Upper lobe of left lung (tissue), 6 donors: ENCODE data around the gene FMN2. TPM values are rescaled to one million over a fixed set of nuclear protein-coding genes. Genes with fewer than 3 reads are reported as not detected.

ENCODE experiments used
- ATAC-seq, 2 donors: fragments of 200-7000 bp; cut with Tn5 transposase; one replicate each; pipeline ENCODE4 v1.9.1; 2022; ENCODE audit warnings: mild to moderate bottlenecking in 2 of 2, moderate library complexity in 2 of 2; ENCODE audit not compliant: low FRiP score in 2 of 2
- DNase-seq, 2 donors: peaks; one replicate each; pipeline ENCODE4 v3.0.0-alpha.2; 2019 to 2020
- H3K27ac ChIP-seq, 4 donors: fragments of 200-600 bp; sonication (generic); one replicate each; pipeline ENCODE4 v1.5.1; 2016 to 2019
- H3K27me3 ChIP-seq, 4 donors: fragments of 200-600 bp; sonication (generic); one replicate each; pipeline ENCODE4 v1.5.1; 2017 to 2019
- H3K36me3 ChIP-seq, 4 donors: fragments of 200-600 bp; sonication (generic); one replicate each; pipeline ENCODE4 v1.5.1; 2016 to 2019
- H3K4me1 ChIP-seq, 4 donors: fragments of 200-600 bp; sonication (generic); one replicate each; pipeline ENCODE4 v1.5.1; 2018 to 2019
- H3K4me3 ChIP-seq, 4 donors: fragments of 200-600 bp; sonication (generic); one replicate each; pipeline ENCODE4 v1.5.1; 2017 to 2019; ENCODE audit warnings: mild to moderate bottlenecking in 2 of 4, moderate library complexity in 1 of 4
- H3K9me3 ChIP-seq, 4 donors: fragments of 200-600 bp; sonication (generic); one replicate each; pipeline ENCODE4 v1.5.1; 2018 to 2019
- EP300 ChIP-seq, 4 donors: sonication (generic); formaldehyde crosslinking; IDR thresholded peaks; one replicate each; pipeline ENCODE4 v1.5.1; 2017; ENCODE audit warnings: antibody characterized with exemption in 4 of 4, control low read depth in 2 of 4
- POLR2A ChIP-seq, 4 donors: fragments of 450-650 bp; IDR thresholded peaks; one replicate each; pipeline ENCODE4 v1.5.1; 2016 to 2017; ENCODE audit warnings: antibody characterized with exemption in 4 of 4, mild to moderate bottlenecking in 2 of 4
- POLR2AphosphoS5 ChIP-seq, 2 donors: sonication (generic); formaldehyde crosslinking; IDR thresholded peaks; one replicate each; pipeline ENCODE4 v1.5.1; 2017; ENCODE audit warnings: antibody characterized with exemption in 2 of 2
- WGBS, 2 donors: methylation state at CpG; one replicate each; pipeline ENCODE4 v1.1.5; 2017 to 2018; 5-methylcytosine and 5-hydroxymethylcytosine counted together
- total RNA-seq, 6 donors: library from RNA; depleted of rRNA in 4 of 6; stranded (reverse); fragments of >200 nt in 4 of 6; gene quantifications; one replicate each; pipeline versions ENCODE4 v1.1.0 to v1.2.1, GENCODE V29; 2016 to 2021
- TF ChIP-seq, protein P1 (sequence below), 6 experiments: fragments of 450-650 bp in 4 of 6; fragments of 200-600 bp in 2 of 6; sonication (generic) in 2 of 6; IDR thresholded peaks; one replicate each; pipeline ENCODE4 v1.5.1; 2016 to 2019; ENCODE audit warnings: antibody characterized with exemption in 6 of 6
- donor health status: DM: no; HTN: no; CAD: no; lungs with moderate emphysema.
- donor health status: DM: no; HTN: yes; CAD: no; lungs with severe emphysema.

Gene FMN2
- total RNA-seq, 6 donors from 2014 or later, result 0.06 to 1.0 (median 0.54) TPM; not detected in 1

DNA sequence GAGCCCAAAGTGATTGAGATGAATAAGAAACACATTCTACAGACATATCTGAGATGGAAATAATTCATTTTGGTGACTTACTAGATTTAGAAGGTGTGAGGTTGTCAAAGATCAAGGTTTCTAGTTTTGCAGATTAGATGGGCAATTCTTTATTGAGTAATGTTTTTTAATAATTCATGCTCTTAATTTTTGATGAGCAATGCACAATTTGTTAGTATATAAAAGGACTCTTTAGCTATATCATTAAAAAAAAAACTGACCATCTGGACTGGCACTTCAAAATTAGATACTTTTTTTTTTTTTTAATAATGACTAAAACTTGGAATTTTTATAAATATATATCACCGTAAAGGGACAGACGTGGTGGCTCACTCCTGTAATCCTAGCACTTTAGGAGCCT is 63.9 kb downstream of the FMN2 start:
- no peak for ATAC-seq
- Histone ChIP-seq H3K36me3 (no peaks in the 10 kb centered on the region), H3K27ac (no peak overlapping the region), H3K4me3 (no peak overlapping the region), H3K27me3 (no peaks in the 10 kb centered on the region), H3K9me3 (no peaks in the 10 kb centered on the region), H3K4me1 (no peaks in the 10 kb centered on the region)
- DNase-seq, result no peak
- TF ChIP-seq POLR2A (IDR thresholded peaks at IDR 0.05), result no peak
- TF ChIP-seq, protein P1, sequence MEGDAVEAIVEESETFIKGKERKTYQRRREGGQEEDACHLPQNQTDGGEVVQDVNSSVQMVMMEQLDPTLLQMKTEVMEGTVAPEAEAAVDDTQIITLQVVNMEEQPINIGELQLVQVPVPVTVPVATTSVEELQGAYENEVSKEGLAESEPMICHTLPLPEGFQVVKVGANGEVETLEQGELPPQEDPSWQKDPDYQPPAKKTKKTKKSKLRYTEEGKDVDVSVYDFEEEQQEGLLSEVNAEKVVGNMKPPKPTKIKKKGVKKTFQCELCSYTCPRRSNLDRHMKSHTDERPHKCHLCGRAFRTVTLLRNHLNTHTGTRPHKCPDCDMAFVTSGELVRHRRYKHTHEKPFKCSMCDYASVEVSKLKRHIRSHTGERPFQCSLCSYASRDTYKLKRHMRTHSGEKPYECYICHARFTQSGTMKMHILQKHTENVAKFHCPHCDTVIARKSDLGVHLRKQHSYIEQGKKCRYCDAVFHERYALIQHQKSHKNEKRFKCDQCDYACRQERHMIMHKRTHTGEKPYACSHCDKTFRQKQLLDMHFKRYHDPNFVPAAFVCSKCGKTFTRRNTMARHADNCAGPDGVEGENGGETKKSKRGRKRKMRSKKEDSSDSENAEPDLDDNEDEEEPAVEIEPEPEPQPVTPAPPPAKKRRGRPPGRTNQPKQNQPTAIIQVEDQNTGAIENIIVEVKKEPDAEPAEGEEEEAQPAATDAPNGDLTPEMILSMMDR (IDR thresholded peaks at IDR 0.05), result no peak
- no peak for TF ChIP-seq EP300 (IDR thresholded peaks at IDR 0.05)
- TF ChIP-seq POLR2AphosphoS5 (IDR thresholded peaks at IDR 0.05), result no peak
- 90 to 93% methylated on average over 2 of the region's 2 CpGs for WGBS, 2 donors

- no peaks in the 10 kb centered on the region for H3K36me3 ChIP-seq
- no peaks in the 10 kb centered on the region for H3K27me3 ChIP-seq
- H3K27ac ChIP-seq, result no peak overlapping the region
- no peak overlapping the region for H3K4me3 ChIP-seq
- TF ChIP-seq EP300 (IDR thresholded peaks at IDR 0.05) (no peak), POLR2A (IDR thresholded peaks at IDR 0.05) (no peak), POLR2AphosphoS5 (IDR thresholded peaks at IDR 0.05) (no peak)
- TF ChIP-seq, protein P1 (IDR thresholded peaks at IDR 0.05), result no peak
- H3K4me1 ChIP-seq, result no peaks in the 10 kb centered on the region
- ATAC-seq (no peak), DNase-seq (no peak)
- peaks cover 0 to 5% (median 0%) of the 10 kb centered on the region in 4 donors for H3K9me3 ChIP-seq
Observed at GRCh38 chr1:240164742-240165141, 73.1 kb downstream of the FMN2 start.

DNA sequence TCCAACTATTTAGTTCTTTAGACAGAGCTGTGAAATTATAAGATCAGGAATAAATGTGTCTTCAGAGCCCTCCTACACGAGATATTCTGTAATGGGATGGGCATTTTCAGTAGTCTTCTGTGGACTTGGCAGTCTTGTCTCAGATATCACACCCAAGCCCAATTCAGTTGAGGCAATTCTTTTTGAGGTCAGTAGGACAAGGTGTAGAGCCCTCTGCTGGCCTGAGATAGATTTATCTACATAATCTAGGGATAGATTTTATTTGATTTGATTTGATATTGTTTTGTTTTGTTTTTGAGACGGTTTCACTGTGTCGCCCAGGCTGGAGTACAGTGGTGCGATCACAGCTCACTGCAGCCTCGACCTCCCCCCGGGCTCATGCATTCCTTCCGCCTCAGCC is 77.5 kb downstream of the FMN2 start:
- Histone ChIP-seq H3K4me3 (no peak overlapping the region), H3K36me3 (no peaks in the 10 kb centered on the region), H3K9me3 (no peaks in the 10 kb centered on the region), H3K27me3 (no peaks in the 10 kb centered on the region), H3K27ac (no peak overlapping the region), H3K4me1 (no peaks in the 10 kb centered on the region)
- ATAC-seq (no peak), DNase-seq (no peak)
- no peak for TF ChIP-seq POLR2AphosphoS5 (IDR thresholded peaks at IDR 0.05)
- TF ChIP-seq, protein P1 (IDR thresholded peaks at IDR 0.05), result no peak
- 75 to 87% methylated on average over 7 of the region's 7 CpGs for WGBS, 2 donors

DNA sequence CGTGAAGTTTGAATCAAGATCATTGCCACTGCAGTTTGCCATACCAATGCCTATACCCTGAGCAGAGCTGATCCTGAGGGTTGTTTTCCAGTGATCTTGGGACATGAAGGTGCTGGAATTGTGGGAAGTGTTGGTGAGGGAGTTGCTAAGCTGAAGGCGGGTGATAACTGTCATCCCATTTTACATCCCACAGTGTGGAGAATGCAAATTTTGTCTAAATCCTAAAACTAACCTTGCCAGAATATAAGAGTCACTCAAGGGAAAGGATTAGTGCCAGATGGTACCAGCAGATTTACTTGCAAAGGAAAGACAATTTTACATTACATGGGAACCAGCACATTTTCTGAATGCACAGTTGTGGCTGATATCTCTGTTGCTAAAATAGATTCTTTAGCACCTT is 78.6 kb downstream of the FMN2 start:
- WGBS, 2 donors, result 79 to 89% methylated on average over 2 of the region's 2 CpGs

DNA sequence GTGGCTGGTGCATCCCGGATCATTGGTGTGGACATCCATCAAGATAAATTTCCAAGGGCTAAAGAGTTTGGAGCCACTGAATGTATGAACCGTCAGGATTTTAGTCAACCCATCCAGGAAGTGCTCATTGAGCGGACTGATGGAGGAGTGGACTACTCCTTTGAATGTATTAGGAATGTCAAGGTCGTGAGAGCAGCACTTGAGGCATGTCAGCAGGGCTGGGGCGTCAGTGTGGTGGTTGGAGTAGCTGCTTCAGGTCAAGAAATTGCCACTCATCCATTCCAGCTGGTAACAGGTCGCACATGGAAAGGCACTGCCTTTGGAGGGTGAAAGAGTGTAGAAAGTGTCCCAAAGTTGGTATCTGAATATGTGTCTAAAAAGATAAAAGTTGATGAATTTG is 79.1 kb downstream of the FMN2 start:
- DNase-seq (no peak), ATAC-seq (no peak)
- Histone ChIP-seq H3K4me3 (no peak overlapping the region), H3K4me1 (no peaks in the 10 kb centered on the region), H3K27ac (no peak overlapping the region), H3K36me3 (no peaks in the 10 kb centered on the region), H3K27me3 (no peaks in the 10 kb centered on the region), H3K9me3 (no peaks in the 10 kb centered on the region)
- no peak for TF ChIP-seq POLR2A (IDR thresholded peaks at IDR 0.05)
- no peak for TF ChIP-seq POLR2AphosphoS5 (IDR thresholded peaks at IDR 0.05)
- TF ChIP-seq, protein P1 (IDR thresholded peaks at IDR 0.05), result no peak
- TF ChIP-seq EP300 (IDR thresholded peaks at IDR 0.05), result no peak
- 67 to 68% methylated on average over 6 of the region's 6 CpGs for WGBS, 2 donors

More for the DNA sequence above, 78.6 kb downstream of the FMN2 start:
- Histone ChIP-seq H3K27me3 (no peaks in the 10 kb centered on the region), H3K4me1 (no peaks in the 10 kb centered on the region), H3K27ac (no peak overlapping the region), H3K36me3 (no peaks in the 10 kb centered on the region), H3K9me3 (no peaks in the 10 kb centered on the region), H3K4me3 (no peak overlapping the region)
- DNase-seq, result no peak
- no peak for ATAC-seq
- TF ChIP-seq POLR2AphosphoS5 (IDR thresholded peaks at IDR 0.05) (no peak), POLR2A (IDR thresholded peaks at IDR 0.05) (no peak), EP300 (IDR thresholded peaks at IDR 0.05) (no peak)
- TF ChIP-seq, protein P1 (IDR thresholded peaks at IDR 0.05), result no peak
